DND-41 (cell line): Measurements from ENCODE around the gene FAM171A2.

ENCODE experiments used
- CTCF ChIP-seq: IDR thresholded peaks from 2 replicates; pipeline ENCODE4 v1.5.1; 2012; ENCODE audit warnings: borderline replicate concordance, low read length, moderate library complexity, mild to moderate bottlenecking; ENCODE audit not compliant: poor library complexity, severe bottlenecking; ENCODE audit errors: extremely low read depth
- EZH2 ChIP-seq: IDR thresholded peaks from 3 replicates; pipeline ENCODE4 v1.6.1; 2012; ENCODE audit warnings: borderline replicate concordance, low read depth, mild to moderate bottlenecking, moderate library complexity, low read length, inconsistent platforms; ENCODE audit not compliant: severe bottlenecking

GRCh38 chr17:44359458-44360143, 4.1 kb downstream of the FAM171A2 start:
- no peak for TF ChIP-seq CTCF
- no peak for TF ChIP-seq EZH2
